Measurements from ENCODE around the gene TSPAN5. TPM values are rescaled to one million over a fixed set of nuclear protein-coding genes. Genes with fewer than 3 reads are reported as not detected.

The TSPAN5 gene
- total RNA-seq, 1 experiment from 2014 or later, result 12.4 TPM

DNA sequence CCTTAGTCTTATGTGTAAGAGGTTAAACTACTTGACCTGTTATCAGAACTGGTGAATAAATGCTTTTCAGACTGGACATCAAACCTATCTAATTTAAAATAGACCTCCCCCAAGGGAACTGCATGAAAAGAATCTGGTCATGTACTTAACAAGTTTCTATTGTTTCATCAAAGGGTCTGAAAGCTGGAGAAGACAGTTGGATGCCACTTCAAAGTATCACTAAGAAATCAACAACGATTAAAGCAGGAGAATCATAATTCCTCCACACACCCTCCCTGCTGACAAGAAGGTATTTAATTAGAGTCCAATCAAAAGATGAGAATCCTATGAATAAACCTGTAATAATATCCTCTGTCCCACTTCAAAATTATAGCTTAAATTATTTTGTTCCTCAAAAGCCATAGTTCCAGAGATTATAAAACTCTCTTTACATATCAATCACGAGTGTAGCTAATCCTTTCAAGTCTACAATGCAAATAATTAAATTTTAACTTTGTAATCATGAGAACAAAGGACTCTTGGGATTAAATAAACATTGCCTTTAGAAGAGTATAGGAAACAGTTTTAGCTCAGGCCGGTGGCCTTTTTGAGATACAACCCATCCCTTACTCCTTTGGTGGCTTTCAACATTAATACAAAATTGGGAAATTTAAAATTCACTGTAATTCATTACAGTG lies 35.1 kb downstream of the TSPAN5 start:
- Histone ChIP-seq H3K27ac (no peak overlapping the region), H3K4me1 (replicated peaks; ENCODE audit: insufficient read depth) (peaks cover 44% of the 10 kb centered on the region), H3F3A (ENCODE audit: insufficient read depth, low read depth) (peaks cover 26% of the 10 kb centered on the region), H3K9me2 (ENCODE audit: insufficient read depth) (no peaks in the 10 kb centered on the region), H3K27me3 (ENCODE audit: insufficient read depth, low read depth) (no peaks in the 10 kb centered on the region), H4K20me1 (ENCODE audit: insufficient read depth) (no peaks in the 10 kb centered on the region), H3K9me3 (ENCODE audit: insufficient read depth, low read depth) (no peaks in the 10 kb centered on the region), H2AFZ (no peak overlapping the region), H3K79me2 (ENCODE audit: low read depth) (peaks cover 52% of the 10 kb centered on the region), H3K36me3 (ENCODE audit: low read depth) (no peaks in the 10 kb centered on the region), H3K4me2 (no peak overlapping the region), H3K4me3 (no peak overlapping the region)
- no TSS peak for BruUV-seq (replicated peaks)
- ChIA-PET POLR2A (ENCODE audit: unreplicated experiment) (no interaction called here), CTCF (no interaction called here)
- intact Hi-C loops (cut with micrococcal nuclease; ENCODE audit: unreplicated experiment), result no loop called here
- DNase-seq, result no peak
- TF ChIP-seq, protein P1, sequence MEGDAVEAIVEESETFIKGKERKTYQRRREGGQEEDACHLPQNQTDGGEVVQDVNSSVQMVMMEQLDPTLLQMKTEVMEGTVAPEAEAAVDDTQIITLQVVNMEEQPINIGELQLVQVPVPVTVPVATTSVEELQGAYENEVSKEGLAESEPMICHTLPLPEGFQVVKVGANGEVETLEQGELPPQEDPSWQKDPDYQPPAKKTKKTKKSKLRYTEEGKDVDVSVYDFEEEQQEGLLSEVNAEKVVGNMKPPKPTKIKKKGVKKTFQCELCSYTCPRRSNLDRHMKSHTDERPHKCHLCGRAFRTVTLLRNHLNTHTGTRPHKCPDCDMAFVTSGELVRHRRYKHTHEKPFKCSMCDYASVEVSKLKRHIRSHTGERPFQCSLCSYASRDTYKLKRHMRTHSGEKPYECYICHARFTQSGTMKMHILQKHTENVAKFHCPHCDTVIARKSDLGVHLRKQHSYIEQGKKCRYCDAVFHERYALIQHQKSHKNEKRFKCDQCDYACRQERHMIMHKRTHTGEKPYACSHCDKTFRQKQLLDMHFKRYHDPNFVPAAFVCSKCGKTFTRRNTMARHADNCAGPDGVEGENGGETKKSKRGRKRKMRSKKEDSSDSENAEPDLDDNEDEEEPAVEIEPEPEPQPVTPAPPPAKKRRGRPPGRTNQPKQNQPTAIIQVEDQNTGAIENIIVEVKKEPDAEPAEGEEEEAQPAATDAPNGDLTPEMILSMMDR (conservative IDR thresholded peaks at IDR 0.05), result no peak
- no peak for TF ChIP-seq EZH2 (IDR thresholded peaks at IDR 0.05; ENCODE audit: low read depth)

DNA sequence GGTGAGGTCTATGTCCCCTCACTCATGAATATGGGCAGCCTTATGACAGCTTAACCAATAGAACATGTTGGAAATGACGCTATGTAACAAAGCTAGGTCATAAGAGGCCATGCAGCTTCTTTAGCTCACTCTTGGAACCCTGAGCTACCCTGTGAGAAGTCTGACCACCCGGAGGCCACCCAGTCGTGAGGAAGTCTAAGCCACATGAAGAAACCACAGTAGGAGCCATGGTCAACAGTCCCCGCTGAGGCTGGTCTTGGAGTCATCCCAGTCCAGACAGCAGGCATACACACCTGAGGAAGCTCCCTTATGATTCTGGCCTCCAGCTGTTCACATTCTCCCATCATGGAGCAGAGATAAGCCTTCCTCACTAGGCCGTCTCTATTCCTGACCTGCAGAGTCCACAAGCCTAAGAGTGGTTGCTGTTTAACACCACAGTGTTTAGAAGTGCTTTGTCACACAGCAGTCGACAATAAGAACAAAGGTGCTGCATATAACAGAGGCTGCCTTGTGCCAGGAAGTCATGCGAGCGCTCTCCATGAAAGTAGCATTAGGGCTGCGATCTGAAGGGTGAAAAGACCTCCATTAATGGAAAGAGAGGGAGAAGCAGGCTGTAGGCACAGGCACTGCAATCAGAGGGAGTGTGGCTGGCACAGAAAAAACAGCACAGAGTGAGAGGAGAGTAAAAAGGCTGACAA lies 38.2 kb downstream of the TSPAN5 start:
- no peaks in the 10 kb centered on the region for H3K9me2 ChIP-seq (ENCODE audit: insufficient read depth)
- no peaks in the 10 kb centered on the region for H3K36me3 ChIP-seq (ENCODE audit: low read depth)
- no peak overlapping the region for H2AFZ ChIP-seq
- H3K27me3 ChIP-seq (ENCODE audit: insufficient read depth, low read depth), result no peaks in the 10 kb centered on the region
- H3K4me2 ChIP-seq, result no peak overlapping the region
- peaks cover 15% of the 10 kb centered on the region for H3K4me1 ChIP-seq (replicated peaks; ENCODE audit: insufficient read depth)
- H4K20me1 ChIP-seq (ENCODE audit: insufficient read depth), result no peaks in the 10 kb centered on the region
- TF ChIP-seq EZH2 (IDR thresholded peaks at IDR 0.05; ENCODE audit: low read depth), result no peak
- TF ChIP-seq, protein P1 (conservative IDR thresholded peaks at IDR 0.05), result no peak
- no TSS peak for BruUV-seq (replicated peaks)
- H3K27ac ChIP-seq, result no peak overlapping the region
- ChIA-PET CTCF (no interaction called here), POLR2A (ENCODE audit: unreplicated experiment) (no interaction called here)
- intact Hi-C loops (cut with micrococcal nuclease; ENCODE audit: unreplicated experiment), result no loop called here
- DNase-seq, result no peak
- H3K9me3 ChIP-seq (ENCODE audit: insufficient read depth, low read depth), result no peaks in the 10 kb centered on the region
- H3F3A ChIP-seq (ENCODE audit: insufficient read depth, low read depth), result peaks cover 6% of the 10 kb centered on the region; the same call in 1 of the 2 replicates
- H3K4me3 ChIP-seq, result no peak overlapping the region
- peaks cover 52% of the 10 kb centered on the region for H3K79me2 ChIP-seq (ENCODE audit: low read depth)

DNA sequence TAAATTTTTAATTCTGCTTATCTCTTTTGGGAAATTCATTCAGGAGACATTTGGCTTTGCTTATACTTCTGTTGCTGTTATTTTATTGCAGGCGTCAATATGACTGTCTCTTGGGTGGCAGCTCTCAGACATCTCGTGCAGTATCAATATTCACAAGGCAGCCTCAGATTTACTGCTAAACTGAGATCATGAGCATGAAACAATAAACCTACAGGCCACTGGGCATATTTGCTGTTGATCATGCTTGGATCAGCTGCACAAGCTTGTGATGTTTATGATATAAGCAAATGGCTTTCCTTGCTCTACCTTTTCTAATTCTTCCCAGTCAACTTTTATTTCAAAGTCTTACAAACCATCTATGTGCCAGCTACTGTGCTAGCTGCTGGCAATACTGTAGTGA lies 39.2 kb downstream of the TSPAN5 start:
- Histone ChIP-seq H3K27me3 (ENCODE audit: insufficient read depth, low read depth) (no peaks in the 10 kb centered on the region), H3K4me1 (replicated peaks; ENCODE audit: insufficient read depth) (peaks cover 4% of the 10 kb centered on the region; the same call in 1 of the 2 replicates), H3K4me2 (no peak overlapping the region), H3K9me2 (ENCODE audit: insufficient read depth) (no peaks in the 10 kb centered on the region), H3K9me3 (ENCODE audit: insufficient read depth, low read depth) (no peaks in the 10 kb centered on the region), H3K36me3 (ENCODE audit: low read depth) (no peaks in the 10 kb centered on the region), H3K79me2 (ENCODE audit: low read depth) (peaks cover 52% of the 10 kb centered on the region), H3K27ac (no peak overlapping the region), H2AFZ (no peak overlapping the region), H3F3A (ENCODE audit: insufficient read depth, low read depth) (no peaks in the 10 kb centered on the region; the same call in 1 of the 2 replicates), H3K4me3 (no peak overlapping the region), H4K20me1 (ENCODE audit: insufficient read depth) (no peaks in the 10 kb centered on the region)
- POLR2A ChIA-PET (ENCODE audit: unreplicated experiment), result no interaction called here
- intact Hi-C loops (cut with micrococcal nuclease; ENCODE audit: unreplicated experiment), result no loop called here
- no peak for DNase-seq
- CTCF ChIA-PET, result no interaction called here
- TF ChIP-seq, protein P1 (conservative IDR thresholded peaks at IDR 0.05), result no peak
- no peak for TF ChIP-seq EZH2 (IDR thresholded peaks at IDR 0.05; ENCODE audit: low read depth)
- BruUV-seq (replicated peaks), result no TSS peak
